ENCODE results near the gene CDK16. TPM values are rescaled to one million over a fixed set of nuclear protein-coding genes. Genes with fewer than 3 reads are reported as not detected.

CDK16 gene
- total RNA-seq, 1 donor from 2014 or later = 49.0 TPM

- no peak for ATAC-seq (ENCODE audit: low read depth)
- peaks cover 54% of the 10 kb centered on the region for H3K36me3 Mint-ChIP-seq (ENCODE audit: low read depth)
- POLR2A ChIA-PET = no interaction called here
- no peaks in the 10 kb centered on the region for H3K27me3 Mint-ChIP-seq
- CTCF ChIA-PET = no interaction called here
- no peak overlapping the region for H3K27ac Mint-ChIP-seq
- no peak for TF ChIP-seq CTCF (IDR thresholded peaks at IDR 0.05)
- DNase-seq = no peak
- H3K4me3 Mint-ChIP-seq = no peak overlapping the region
- H3K9me3 Mint-ChIP-seq = no peaks in the 10 kb centered on the region
- intact Hi-C loops (cut with micrococcal nuclease) = no loop called here
- H3K4me1 Mint-ChIP-seq = peaks cover 26% of the 10 kb centered on the region
Observed at GRCh38 chrX:47222751-47223350, 4.4 kb downstream of the CDK16 start.

GRCh38 chrX:47223476-47224250, 5.2 kb downstream of the CDK16 start:
- DNase-seq = no peak
- intact Hi-C loops (cut with micrococcal nuclease) = no loop called here
- H3K4me1 Mint-ChIP-seq = peaks cover 25% of the 10 kb centered on the region
- no peaks in the 10 kb centered on the region for H3K27me3 Mint-ChIP-seq
- ChIA-PET POLR2A (interaction anchor here (1.9 kb wide), 1 partner anchor 9 kb away, joined by 6 read pairs; the partner anchor contains the start of gene USP11), CTCF (no interaction called here)
- no peak overlapping the region for H3K4me3 Mint-ChIP-seq
- H3K27ac Mint-ChIP-seq = no peak overlapping the region
- no peaks in the 10 kb centered on the region for H3K9me3 Mint-ChIP-seq
- ATAC-seq (ENCODE audit: low read depth) = no peak
- peaks cover 58% of the 10 kb centered on the region for H3K36me3 Mint-ChIP-seq (ENCODE audit: low read depth)
- TF ChIP-seq CTCF (IDR thresholded peaks at IDR 0.05) = no peak

GRCh38 chrX:47224266-47224895, 5.9 kb downstream of the CDK16 start:
- intact Hi-C loops (cut with micrococcal nuclease) = no loop called here
- TF ChIP-seq CTCF (IDR thresholded peaks at IDR 0.05) = no peak
- DNase-seq = no peak
- peaks cover 60% of the 10 kb centered on the region for H3K36me3 Mint-ChIP-seq (ENCODE audit: low read depth)
- peaks cover 21% of the 10 kb centered on the region for H3K4me1 Mint-ChIP-seq
- ChIA-PET CTCF (no interaction called here), POLR2A (interaction anchor here (0.5 to 1.9 kb wide), 2 partner anchors 8 to 1433 kb away, joined by 6 to 9 read pairs; partner anchors contain the start of gene USP11)
- H3K27me3 Mint-ChIP-seq = no peaks in the 10 kb centered on the region
- no peaks in the 10 kb centered on the region for H3K9me3 Mint-ChIP-seq
- H3K4me3 Mint-ChIP-seq = no peak overlapping the region
- ATAC-seq (ENCODE audit: low read depth) = no peak
- H3K27ac Mint-ChIP-seq = no peak overlapping the region

GRCh38 chrX:47224896-47225290, 6.4 kb downstream of the CDK16 start:
- intact Hi-C loops (cut with micrococcal nuclease) = no loop called here
- ChIA-PET CTCF (no interaction called here), POLR2A (interaction anchor here (0.5 to 1.9 kb wide), 2 partner anchors 8 to 1432 kb away, joined by 6 to 9 read pairs; partner anchors contain the start of gene USP11)
- no peak for DNase-seq
- Mint-ChIP-seq H3K9me3 (no peaks in the 10 kb centered on the region), H3K4me1 (peaks cover 16% of the 10 kb centered on the region), H3K27ac (no peak overlapping the region), H3K36me3 (ENCODE audit: low read depth) (peaks cover 58% of the 10 kb centered on the region), H3K27me3 (no peaks in the 10 kb centered on the region), H3K4me3 (no peak overlapping the region)
- ATAC-seq (ENCODE audit: low read depth) = no peak
- TF ChIP-seq CTCF (IDR thresholded peaks at IDR 0.05) = no peak

- H3K4me1 Mint-ChIP-seq = peaks cover 4% of the 10 kb centered on the region
- intact Hi-C loops (cut with micrococcal nuclease) = no loop called here
- no peak for ATAC-seq (ENCODE audit: low read depth)
- H3K27me3 Mint-ChIP-seq = no peaks in the 10 kb centered on the region
- DNase-seq = no peak
- ChIA-PET POLR2A (no interaction called here), CTCF (no interaction called here)
- H3K4me3 Mint-ChIP-seq = no peak overlapping the region
- no peaks in the 10 kb centered on the region for H3K9me3 Mint-ChIP-seq
- TF ChIP-seq CTCF (IDR thresholded peaks at IDR 0.05) = no peak
- H3K36me3 Mint-ChIP-seq (ENCODE audit: low read depth) = peaks cover 63% of the 10 kb centered on the region
- no peak overlapping the region for H3K27ac Mint-ChIP-seq
Observed at GRCh38 chrX:47226071-47226470, 7.6 kb downstream of the CDK16 start.

Measured in activated B cell treated with CpG ODN at 0.5 μM for 24 hours (primary cell).